Body of pancreas (tissue), 4 donors: ENCODE data around the gene ARHGAP26. TPM values are rescaled to one million over a fixed set of nuclear protein-coding genes. Genes with fewer than 3 reads are reported as not detected.

ENCODE experiments used
- ATAC-seq: fragments of 150-250 bp; one replicate; pipeline ENCODE4 v1.9.1; 2016
- DNase-seq, 4 donors: peaks; one replicate each; pipeline ENCODE4 v3.0.0-alpha.2; 2019
- H3K27ac ChIP-seq, 4 donors: fragments of 200-600 bp; sonication (generic); 1 replicate in 3 of 4; 2 replicates in 1 of 4; pipeline versions ENCODE4 v1.5.1 to v1.6.1; 2016 to 2019; ENCODE audit warnings: mild to moderate bottlenecking in 1 of 4, mixed read lengths in 1 of 4, moderate library complexity in 1 of 4
- H3K27me3 ChIP-seq, 2 donors: fragments of 200-600 bp; sonication (generic); one replicate each; pipeline ENCODE4 v1.6.0; 2016; ENCODE audit warnings: mild to moderate bottlenecking in 1 of 2
- H3K36me3 ChIP-seq, 2 donors: fragments of 200-600 bp; sonication (generic); replicated peaks in 1 of 2; 2 replicates each; pipeline ENCODE4 v1.5.1; 2016; ENCODE audit warnings: low read depth in 2 of 2; ENCODE audit not compliant: insufficient read depth in 1 of 2
- H3K4me1 ChIP-seq: fragments of 200-600 bp; sonication (generic); one replicate; pipeline ENCODE4 v1.6.0; 2016
- H3K4me3 ChIP-seq, 2 donors: fragments of 200-600 bp; sonication (generic); 1 replicate in 1 of 2; 2 replicates in 1 of 2; pipeline ENCODE4 v1.5.1; 2016 to 2019
- H3K9me3 ChIP-seq, 3 donors: fragments of 200-600 bp; sonication (generic); 1 replicate in 2 of 3; 2 replicates in 1 of 3; pipeline ENCODE4 v1.5.1; 2016
- CTCF ChIP-seq, 7 experiments: fragments of 450-650 bp in 4 of 7; fragments of 200-600 bp in 3 of 7; sonication (generic) in 3 of 7; IDR thresholded peaks; one replicate each; pipeline ENCODE4 v1.5.1; 2016 to 2019; ENCODE audit warnings: antibody characterized with exemption in 7 of 7
- POLR2A ChIP-seq, 3 donors: fragments of 450-650 bp; IDR thresholded peaks; one replicate each; pipeline ENCODE4 v1.6.1; 2016; ENCODE audit warnings: antibody characterized with exemption in 3 of 3, mild to moderate bottlenecking in 2 of 3
- WGBS, 2 donors: methylation state at CpG; one replicate each; pipeline ENCODE4 v1.1.5; 2017; 5-methylcytosine and 5-hydroxymethylcytosine counted together
- intact Hi-C: fragments of 100-400 bp; cut with DNase I; formaldehyde crosslinking; loops from one replicate; pipeline ENCODE4 v1.15.1; 2023
- total RNA-seq, 2 donors: library from RNA; depleted of rRNA; stranded (reverse); fragments of >200 nt; gene quantifications; one replicate each; pipeline ENCODE4 v1.1.0, GENCODE V29; 2016

Gene ARHGAP26
- total RNA-seq, 2 donors from 2014 or later = 12.5 to 14.2 TPM

- no peaks in the 10 kb centered on the region for H3K36me3 ChIP-seq
- WGBS, 2 donors = 83 to 84% methylated on average over 1 of the region's 1 CpG
- no peaks in the 10 kb centered on the region for H3K4me1 ChIP-seq
- no peak overlapping the region for H3K4me3 ChIP-seq
- intact Hi-C loops = no loop called here
- H3K27ac ChIP-seq = no peak overlapping the region
- no peak for ATAC-seq
- no peaks in the 10 kb centered on the region for H3K9me3 ChIP-seq
- TF ChIP-seq CTCF (IDR thresholded peaks at IDR 0.05) (no peak), POLR2A (IDR thresholded peaks at IDR 0.05) (no peak)
- H3K27me3 ChIP-seq = no peaks in the 10 kb centered on the region
- no peak for DNase-seq
These were observed 442.1 kb downstream of the ARHGAP26 start for GRCh38 chr5:143212261-143212660.

DNA sequence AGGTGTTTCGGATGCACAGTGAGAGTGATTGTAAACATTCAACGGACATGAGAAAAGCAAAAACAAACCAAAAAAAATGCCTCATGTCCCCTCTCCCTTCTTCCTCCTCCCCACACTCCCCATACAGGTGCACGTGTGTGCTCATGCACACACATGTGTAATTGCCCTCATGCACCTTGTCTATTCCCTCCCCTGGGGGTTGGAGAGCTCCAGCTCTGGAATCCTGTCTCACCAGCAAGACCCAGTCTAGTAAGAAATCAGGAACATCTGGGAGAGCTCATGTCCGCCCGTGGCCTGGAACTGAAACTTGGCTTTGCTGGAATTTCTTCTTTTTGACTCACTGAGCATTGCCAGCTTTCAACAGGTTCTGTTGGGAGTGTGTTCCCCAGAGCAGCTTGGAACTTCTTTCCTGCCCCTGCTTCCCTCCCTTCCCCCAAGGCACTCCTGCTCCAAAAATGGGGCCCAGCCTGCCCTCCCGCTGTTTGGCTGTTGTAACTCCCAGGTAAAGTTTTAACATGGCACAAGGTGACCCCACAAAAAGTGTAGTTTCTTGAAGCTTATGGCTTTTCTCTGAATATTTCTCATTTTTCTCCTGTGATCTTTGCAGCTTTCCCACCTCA is 443.2 kb downstream of the ARHGAP26 start:
- H3K4me3 ChIP-seq = no peak overlapping the region
- intact Hi-C loops = no loop called here

GRCh38 chr5:143213851-143214363 is 443.7 kb downstream of the ARHGAP26 start:
- DNase-seq (no peak), ATAC-seq (no peak)
- Histone ChIP-seq H3K27ac (no peak overlapping the region), H3K36me3 (no peaks in the 10 kb centered on the region), H3K4me3 (no peak overlapping the region), H3K9me3 (no peaks in the 10 kb centered on the region), H3K4me1 (no peaks in the 10 kb centered on the region), H3K27me3 (no peaks in the 10 kb centered on the region)
- TF ChIP-seq POLR2A (IDR thresholded peaks at IDR 0.05) (no peak), CTCF (IDR thresholded peaks at IDR 0.05) (no peak)
- intact Hi-C loops = no loop called here
- WGBS, 2 donors = 66 to 79% methylated on average over 12 of the region's 12 CpGs

More for the DNA sequence above, 443.2 kb downstream of the ARHGAP26 start:
- 85 to 90% methylated on average over 6 of the region's 6 CpGs for WGBS, 2 donors
- ATAC-seq (no peak), DNase-seq (no peak)
- Histone ChIP-seq H3K9me3 (no peaks in the 10 kb centered on the region), H3K36me3 (no peaks in the 10 kb centered on the region), H3K27me3 (no peaks in the 10 kb centered on the region), H3K27ac (no peak overlapping the region), H3K4me1 (no peaks in the 10 kb centered on the region)
- TF ChIP-seq POLR2A (IDR thresholded peaks at IDR 0.05) = no peak
- TF ChIP-seq CTCF (IDR thresholded peaks at IDR 0.05) = no peak

- no peaks in the 10 kb centered on the region for H3K36me3 ChIP-seq
- no peak for TF ChIP-seq CTCF (IDR thresholded peaks at IDR 0.05)
These were observed 444.3 kb downstream of the ARHGAP26 start for GRCh38 chr5:143214458-143214857.

DNA sequence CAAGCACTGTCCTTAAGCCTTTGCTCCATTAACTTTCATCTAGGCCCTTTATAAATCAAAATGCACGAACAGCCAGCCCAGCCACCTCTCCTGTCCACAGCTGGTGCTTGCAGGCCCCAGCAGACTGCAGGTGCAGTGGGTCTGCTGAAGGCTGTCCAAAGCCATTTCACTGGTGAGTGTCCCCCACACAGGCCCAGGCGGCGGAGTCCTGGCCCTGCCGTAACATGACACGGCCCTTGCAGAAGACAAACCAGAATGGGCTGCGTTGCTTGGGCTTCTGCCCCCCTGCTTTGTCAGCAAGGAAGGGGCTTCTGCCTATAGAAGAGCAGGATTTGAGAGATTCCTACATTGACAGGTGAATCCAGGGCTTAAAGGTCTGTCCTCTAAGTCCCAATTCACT is 444.7 kb downstream of the ARHGAP26 start:
- TF ChIP-seq POLR2A (IDR thresholded peaks at IDR 0.05) (no peak), CTCF (IDR thresholded peaks at IDR 0.05) (no peak)

More at GRCh38 chr5:143214458-143214857, 444.3 kb downstream of the ARHGAP26 start:
- Histone ChIP-seq H3K4me1 (no peaks in the 10 kb centered on the region), H3K27me3 (no peaks in the 10 kb centered on the region), H3K9me3 (no peaks in the 10 kb centered on the region), H3K4me3 (no peak overlapping the region), H3K27ac (no peak overlapping the region)
- intact Hi-C loops = no loop called here
- WGBS, 2 donors = 90 to 96% methylated on average over 4 of the region's 4 CpGs
- no peak for DNase-seq
- no peak for ATAC-seq

More for the DNA sequence above, 444.7 kb downstream of the ARHGAP26 start:
- Histone ChIP-seq H3K9me3 (no peaks in the 10 kb centered on the region), H3K4me3 (no peak overlapping the region), H3K36me3 (no peaks in the 10 kb centered on the region), H3K4me1 (no peaks in the 10 kb centered on the region), H3K27ac (no peak overlapping the region), H3K27me3 (no peaks in the 10 kb centered on the region)
- no peak for DNase-seq
- intact Hi-C loops = no loop called here
- no peak for ATAC-seq
- 62 to 75% methylated on average over 1 to 6 of the region's 6 CpGs for WGBS, 2 donors
